ENCODE data around the gene EIF2AK2. TPM values are rescaled to one million over a fixed set of nuclear protein-coding genes. Genes with fewer than 3 reads are reported as not detected.
"Not testable (repeated sequence)": the region's sequence is repeated elsewhere in the genome, so short reads cannot be mapped to it uniquely, and the experiment has no call there.

The EIF2AK2 gene
- total RNA-seq, 1 donor from 2014 or later, result 15.2 TPM

GRCh38 chr2:37201208-37201607, 44.4 kb upstream of the EIF2AK2 start:
- no peak overlapping the region for H3K27ac ChIP-seq
- peaks cover 21% of the 10 kb centered on the region for H3K4me1 ChIP-seq
- H3K36me3 ChIP-seq, result peaks cover 3 to 55% of the 10 kb centered on the region in 2 donors
- no peak overlapping the region for H3K4me3 ChIP-seq
- H3K27me3 ChIP-seq, result no peaks in the 10 kb centered on the region
- no peak for TF ChIP-seq POLR2A (IDR thresholded peaks at IDR 0.05)
- TF ChIP-seq, protein P1, sequence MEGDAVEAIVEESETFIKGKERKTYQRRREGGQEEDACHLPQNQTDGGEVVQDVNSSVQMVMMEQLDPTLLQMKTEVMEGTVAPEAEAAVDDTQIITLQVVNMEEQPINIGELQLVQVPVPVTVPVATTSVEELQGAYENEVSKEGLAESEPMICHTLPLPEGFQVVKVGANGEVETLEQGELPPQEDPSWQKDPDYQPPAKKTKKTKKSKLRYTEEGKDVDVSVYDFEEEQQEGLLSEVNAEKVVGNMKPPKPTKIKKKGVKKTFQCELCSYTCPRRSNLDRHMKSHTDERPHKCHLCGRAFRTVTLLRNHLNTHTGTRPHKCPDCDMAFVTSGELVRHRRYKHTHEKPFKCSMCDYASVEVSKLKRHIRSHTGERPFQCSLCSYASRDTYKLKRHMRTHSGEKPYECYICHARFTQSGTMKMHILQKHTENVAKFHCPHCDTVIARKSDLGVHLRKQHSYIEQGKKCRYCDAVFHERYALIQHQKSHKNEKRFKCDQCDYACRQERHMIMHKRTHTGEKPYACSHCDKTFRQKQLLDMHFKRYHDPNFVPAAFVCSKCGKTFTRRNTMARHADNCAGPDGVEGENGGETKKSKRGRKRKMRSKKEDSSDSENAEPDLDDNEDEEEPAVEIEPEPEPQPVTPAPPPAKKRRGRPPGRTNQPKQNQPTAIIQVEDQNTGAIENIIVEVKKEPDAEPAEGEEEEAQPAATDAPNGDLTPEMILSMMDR (IDR thresholded peaks at IDR 0.05), result no peak
- no peak for TF ChIP-seq POLR2AphosphoS5 (IDR thresholded peaks at IDR 0.05; ENCODE audit: insufficient read depth in 1 of 2, low read depth in 1 of 2)
- DNase-seq (ENCODE audit: extremely low spot score in 2 of 2), result no peak
- intact Hi-C loops (cut with DNase I), result no loop called here
- H3K9me3 ChIP-seq, result no peaks in the 10 kb centered on the region

- Histone ChIP-seq H3K27me3 (no peaks in the 10 kb centered on the region), H3K9me3 (no peaks in the 10 kb centered on the region), H3K27ac (no peak overlapping the region), H3K4me1 (peaks cover 21% of the 10 kb centered on the region), H3K36me3 (peaks cover 3 to 31% of the 10 kb centered on the region in 2 donors), H3K4me3 (no peak overlapping the region)
- intact Hi-C loops (cut with DNase I), result no loop called here
- no peak for TF ChIP-seq POLR2AphosphoS5 (IDR thresholded peaks at IDR 0.05; ENCODE audit: insufficient read depth in 1 of 2, low read depth in 1 of 2)
- TF ChIP-seq, protein P1 (IDR thresholded peaks at IDR 0.05), result no peak
- TF ChIP-seq POLR2A (IDR thresholded peaks at IDR 0.05), result no peak
- no peak for DNase-seq (ENCODE audit: extremely low spot score in 2 of 2)
Observed at GRCh38 chr2:37198681-37199065, 41.9 kb upstream of the EIF2AK2 start.

- Histone ChIP-seq H3K36me3 (peaks cover 3 to 12% of the 10 kb centered on the region in 2 donors), H3K27ac (peak within 1 kb of the TSS; percentile 91), H3K27me3 (no peaks in the 10 kb centered on the region), H3K9me3 (no peaks in the 10 kb centered on the region), H3K4me1 (peaks cover 21% of the 10 kb centered on the region), H3K4me3 (peak within 1 kb of the TSS; percentile 81 to 93)
- DNase-seq (ENCODE audit: extremely low spot score in 2 of 2), result no peak
- intact Hi-C loops (cut with DNase I), result no loop called here
- TF ChIP-seq POLR2AphosphoS5 (IDR thresholded peaks at IDR 0.05; ENCODE audit: insufficient read depth in 1 of 2, low read depth in 1 of 2) (peak; percentile 70 to 94), POLR2A (IDR thresholded peaks at IDR 0.05) (peak in 1 of 2 donors; percentile 80)
- TF ChIP-seq, protein P1 (IDR thresholded peaks at IDR 0.05), result no peak
Observed at GRCh38 chr2:37196320-37197195, 39.8 kb upstream of the EIF2AK2 start, which contains the start of gene CEBPZOS. TSS of gene CEBPZOS (plus strand) at chr2:37196496. CDS start at chr2:37199705, 3,209 bp downstream.

- Histone ChIP-seq H3K27ac (peak overlapping the region; percentile 91), H3K4me1 (peaks cover 21% of the 10 kb centered on the region), H3K4me3 (peak overlapping the region; percentile 81 to 93)
- intact Hi-C loops (cut with DNase I); H3K36me3 ChIP-seq; DNase-seq (ENCODE audit: extremely low spot score in 2 of 2); H3K9me3 ChIP-seq; H3K27me3 ChIP-seq: not testable (repeated sequence)
Observed at GRCh38 chr2:37195862-37196319, 39.1 kb upstream of the EIF2AK2 start.

DNA sequence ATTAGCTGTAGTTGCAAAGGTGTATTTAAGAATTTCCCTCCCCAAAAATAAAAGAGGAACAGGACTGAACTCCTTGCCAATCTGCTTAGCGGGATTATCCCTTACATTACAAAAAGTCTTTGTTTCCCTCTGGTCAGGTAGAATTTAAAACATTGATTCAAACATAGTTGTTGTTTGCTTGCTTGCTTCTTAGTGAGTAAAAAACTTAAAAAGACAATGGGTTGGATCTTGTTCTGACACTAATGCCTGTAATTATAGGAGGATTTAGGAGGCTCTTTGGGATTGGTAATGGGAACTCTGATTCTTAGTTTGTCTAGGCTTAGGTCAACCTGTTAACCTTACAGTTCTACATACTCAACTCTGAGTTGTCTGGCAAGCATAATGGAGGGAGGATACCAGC, 35.8 kb upstream of the EIF2AK2 start:
- Histone ChIP-seq H3K4me3 (no peak overlapping the region), H3K27me3 (no peaks in the 10 kb centered on the region), H3K4me1 (peaks cover 8% of the 10 kb centered on the region), H3K27ac (no peak overlapping the region), H3K9me3 (no peaks in the 10 kb centered on the region), H3K36me3 (no peaks in the 10 kb centered on the region)
- no peak for DNase-seq (ENCODE audit: extremely low spot score in 2 of 2)
- TF ChIP-seq POLR2A (IDR thresholded peaks at IDR 0.05) (no peak), POLR2AphosphoS5 (IDR thresholded peaks at IDR 0.05; ENCODE audit: insufficient read depth in 1 of 2, low read depth in 1 of 2) (no peak)
- TF ChIP-seq, protein P1 (IDR thresholded peaks at IDR 0.05), result no peak
- intact Hi-C loops (cut with DNase I), result no loop called here
